SK-N-SH (cell line): ENCODE measurements around the gene ADAMTS13. TPM values are rescaled to one million over a fixed set of nuclear protein-coding genes. Genes with fewer than 3 reads are reported as not detected.

Experiments
- CTCF ChIA-PET: fragments of 300-600, 350-600 bp; formaldehyde crosslinking; extraction: SDS; loops from one replicate; lab custom pipeline; 2021; lab: Yijun Ruan, JAX
- POLR2A ChIA-PET: fragments of 350-600 bp; sonication (Branson Sonifier 250); formaldehyde crosslinking; extraction: SDS; loops from one replicate; lab custom pipeline; 2020; ENCODE audit warnings: antibody characterized with exemption, inconsistent platforms; lab: Yijun Ruan, JAX
- DNase-seq: peaks from one replicate; pipeline ENCODE4 v3.0.0; 2012
- H2AFZ ChIP-seq: fragments of 200-600 bp; sonication (generic); 2 replicates; pipeline ENCODE4 v1.8.1; 2016; ENCODE audit warnings: antibody characterized with exemption, mild to moderate bottlenecking, low read depth
- H3F3A ChIP-seq: fragments of 200-600 bp; sonication (generic); replicated peaks from 2 replicates; pipeline ENCODE3; 2016; ENCODE audit warnings: antibody characterized with exemption, mild to moderate bottlenecking; ENCODE audit not compliant: insufficient read depth
- H3K27ac ChIP-seq, 2 experiments: fragments of 200-500 bp in 1 of 2; fragments of 200-600 bp in 1 of 2; sonication (Bioruptor generic) in 1 of 2; sonication (generic), shearing (Covaris generic) in 1 of 2; 2 replicates each; pipeline versions ENCODE4 v1.5.1 to v1.6.1; 2014 to 2016; ENCODE audit warnings: low read depth in 2 of 2, inconsistent platforms in 1 of 2, low read length in 1 of 2, mild to moderate bottlenecking in 1 of 2, mixed read lengths in 1 of 2
- H3K27me3 ChIP-seq: fragments of 200-600 bp; sonication (generic), shearing (Covaris generic); 2 replicates; pipeline ENCODE4 v1.6.1; 2016; ENCODE audit warnings: mixed run types; ENCODE audit not compliant: insufficient read depth
- H3K36me3 ChIP-seq, 2 experiments: fragments of 200-500 bp in 1 of 2; fragments of 200-600 bp in 1 of 2; sonication (Bioruptor generic) in 1 of 2; sonication (generic) in 1 of 2; replicated peaks in 1 of 2; 2 replicates each; pipeline versions ENCODE3 to v1.5.1; 2014 to 2016; ENCODE audit warnings: low read length in 1 of 2, mild to moderate bottlenecking in 1 of 2; ENCODE audit not compliant: insufficient read depth in 2 of 2, control insufficient read depth in 1 of 2
- H3K4me1 ChIP-seq, 2 experiments: fragments of 200-500 bp in 1 of 2; fragments of 200-600 bp in 1 of 2; sonication (Bioruptor generic) in 1 of 2; sonication (generic), shearing (Covaris generic) in 1 of 2; 2 replicates each; pipeline versions ENCODE4 v1.5.1 to v1.6.1; 2014 to 2016; ENCODE audit warnings: low read depth in 1 of 2, low read length in 1 of 2, mixed run types in 1 of 2; ENCODE audit not compliant: insufficient read depth in 2 of 2, control insufficient read depth in 1 of 2
- H3K4me2 ChIP-seq: fragments of 200-600 bp; sonication (generic), shearing (Covaris generic); 2 replicates; pipeline ENCODE4 v1.6.1; 2017; ENCODE audit warnings: mixed run types
- H3K4me3 ChIP-seq, 2 experiments: fragments of 200-500 bp in 1 of 2; fragments of 200-600 bp in 1 of 2; sonication (Bioruptor generic) in 1 of 2; sonication (generic), shearing (Covaris generic) in 1 of 2; 2 replicates each; pipeline versions ENCODE4 v1.5.1 to v1.8.1; 2014 to 2016; ENCODE audit warnings: low read depth in 2 of 2, inconsistent platforms in 1 of 2, low read length in 1 of 2, mild to moderate bottlenecking in 1 of 2, mixed read lengths in 1 of 2, moderate library complexity in 1 of 2
- H3K79me2 ChIP-seq: fragments of 200-600 bp; sonication (generic); 2 replicates; pipeline ENCODE4 v1.8.1; 2017; ENCODE audit warnings: mild to moderate bottlenecking; ENCODE audit not compliant: insufficient read depth
- H3K9ac ChIP-seq: fragments of 200-600 bp; sonication (generic); 2 replicates; pipeline ENCODE4 v1.6.1; 2017; ENCODE audit warnings: mixed run types
- H3K9me2 ChIP-seq: fragments of 200-600 bp; sonication (generic); 2 replicates; pipeline ENCODE4 v1.6.1; 2017; ENCODE audit warnings: mixed run types
- H3K9me3 ChIP-seq: fragments of 200-600 bp; sonication (generic); 2 replicates; pipeline ENCODE4 v1.6.1; 2017; ENCODE audit warnings: mixed run types, mild to moderate bottlenecking, moderate library complexity
- H4K20me1 ChIP-seq: fragments of 200-600 bp; sonication (generic); 2 replicates; pipeline ENCODE4 v1.6.1; 2017; ENCODE audit warnings: mild to moderate bottlenecking, mixed run types; ENCODE audit not compliant: insufficient read depth
- CHD2 ChIP-seq: fragments of 150-350 bp; IDR thresholded peaks from 2 replicates; pipeline ENCODE4 v1.6.1; 2018; ENCODE audit warnings: low read length; ENCODE audit not compliant: partially characterized antibody
- FOXM1 ChIP-seq: IDR thresholded peaks from 2 replicates; pipeline ENCODE4 v1.4.0; 2012; ENCODE audit warnings: low read depth, mild to moderate bottlenecking
- JUND ChIP-seq: IDR thresholded peaks from 2 replicates; pipeline ENCODE4 v1.4.0; 2012
- MXI1 ChIP-seq: IDR thresholded peaks from 2 replicates; pipeline ENCODE4 v1.6.1; 2012; ENCODE audit warnings: mild to moderate bottlenecking, low read depth, low read length, improper control_type of control experiment
- NRF1 ChIP-seq: IDR thresholded peaks from 2 replicates; pipeline ENCODE4 v1.6.1; 2012; ENCODE audit warnings: low read depth, mild to moderate bottlenecking, low read length
- POLR2AphosphoS5 ChIP-seq: IDR thresholded peaks from 2 replicates; pipeline ENCODE4 v1.6.1; 2012; ENCODE audit warnings: low read depth, low read length
- RAD21 ChIP-seq: IDR thresholded peaks from 2 replicates; pipeline ENCODE4 v1.6.1; 2012; ENCODE audit warnings: mild to moderate bottlenecking, low read length
- RFX5 ChIP-seq: IDR thresholded peaks from 2 replicates; pipeline ENCODE4 v1.6.1; 2012; ENCODE audit warnings: mild to moderate bottlenecking, improper control_type of control experiment, low read length
- RXRA ChIP-seq: IDR thresholded peaks from 2 replicates; pipeline ENCODE4 v1.4.0; 2012; ENCODE audit warnings: low read depth, mild to moderate bottlenecking, borderline replicate concordance
- SMC3 ChIP-seq: IDR thresholded peaks from 2 replicates; pipeline ENCODE4 v1.6.1; 2012; ENCODE audit warnings: low read depth, low read length, improper control_type of control experiment
- TAF1 ChIP-seq: IDR thresholded peaks from 2 replicates; pipeline ENCODE4 v1.6.1; 2012; ENCODE audit warnings: low read depth, mild to moderate bottlenecking, low read length, moderate library complexity, borderline replicate concordance
- TEAD4 ChIP-seq: IDR thresholded peaks from 2 replicates; pipeline ENCODE4 v1.4.0; 2012; ENCODE audit warnings: mild to moderate bottlenecking, borderline replicate concordance; ENCODE audit not compliant: insufficient read depth
- WGBS: methylation state at CpG from one replicate; pipeline ENCODE4 v1.1.6; 2017; ENCODE audit warnings: low lambda C conversion rate; 5-methylcytosine and 5-hydroxymethylcytosine counted together
- polyA plus RNA-seq, 3 experiments: library from polyadenylated mRNA; depleted of rRNA; stranded (reverse); fragments of >200 nt; gene quantifications; 2 replicates each; pipeline ENCODE4 v1.2.3, GENCODE V29; 2012
- TF ChIP-seq, protein P1 (sequence below): IDR thresholded peaks from 2 replicates; pipeline ENCODE4; 2012
- TF ChIP-seq, protein P2 (sequence below): fragments of 150-350 bp; IDR thresholded peaks from 2 replicates; pipeline ENCODE4 v1.6.1; 2016; ENCODE audit warnings: mild to moderate bottlenecking, low read depth, low read length
- TF ChIP-seq, protein P3 (sequence below): fragments of 150-350 bp; IDR thresholded peaks from 2 replicates; pipeline ENCODE4 v1.6.1; 2017; ENCODE audit warnings: antibody characterized with exemption, low read length, low read depth, borderline replicate concordance
- TF ChIP-seq, protein P4 (sequence below): IDR thresholded peaks from 2 replicates; pipeline ENCODE4 v1.4.0; 2012; ENCODE audit warnings: low read depth, borderline replicate concordance

The ADAMTS13 gene
- polyA plus RNA-seq, 1 of the 3 experiments (the other 2 are of a cell fraction), result 10.6 TPM

DNA sequence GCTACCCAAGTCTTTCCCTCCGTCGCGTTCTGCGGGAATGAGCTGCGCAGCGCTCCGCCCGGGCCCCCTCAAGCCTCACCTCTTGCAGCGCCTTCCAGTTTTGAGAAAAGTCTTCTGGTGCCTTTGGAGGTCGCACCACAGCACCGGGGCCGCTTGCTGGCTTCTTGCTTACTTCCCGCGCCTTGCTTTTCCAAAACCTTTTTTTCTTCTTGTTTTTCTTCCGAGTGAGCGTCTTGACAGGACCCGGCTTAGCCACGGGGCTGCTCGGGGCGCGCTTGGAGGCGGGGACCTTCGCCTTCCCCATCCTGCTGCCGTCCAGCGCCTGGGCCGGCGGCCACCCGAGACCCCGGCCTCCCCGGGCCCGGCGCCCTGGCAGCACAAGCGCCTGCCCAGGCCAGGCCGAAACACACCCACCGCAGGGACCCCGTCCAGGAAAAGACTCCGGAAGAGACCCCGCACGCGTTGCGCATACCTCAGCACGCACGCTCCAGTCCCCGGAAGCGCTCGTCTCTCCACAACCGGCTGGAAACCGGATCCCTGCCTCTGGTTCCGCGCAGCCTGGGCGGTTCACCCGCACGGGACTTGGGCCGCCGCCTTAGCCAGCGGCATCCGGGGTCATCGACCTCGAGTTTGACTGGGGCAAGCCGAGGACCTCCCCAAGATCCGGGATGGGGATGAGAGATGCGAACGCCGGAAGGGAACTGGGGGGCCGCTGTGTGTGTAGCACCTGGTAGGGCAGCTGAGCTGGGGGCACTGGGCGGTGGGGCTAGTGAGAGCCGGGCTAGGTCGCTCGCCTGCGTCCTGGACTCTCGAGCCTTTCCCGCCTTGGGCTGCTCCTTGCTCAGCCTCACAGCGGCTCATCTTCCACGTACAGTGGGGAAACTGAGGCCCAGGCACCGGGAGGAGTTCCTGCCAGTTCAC lies 4.4 kb upstream of the ADAMTS13 start, which contains the start of gene REXO4 (continued):
- TF ChIP-seq, protein P1, sequence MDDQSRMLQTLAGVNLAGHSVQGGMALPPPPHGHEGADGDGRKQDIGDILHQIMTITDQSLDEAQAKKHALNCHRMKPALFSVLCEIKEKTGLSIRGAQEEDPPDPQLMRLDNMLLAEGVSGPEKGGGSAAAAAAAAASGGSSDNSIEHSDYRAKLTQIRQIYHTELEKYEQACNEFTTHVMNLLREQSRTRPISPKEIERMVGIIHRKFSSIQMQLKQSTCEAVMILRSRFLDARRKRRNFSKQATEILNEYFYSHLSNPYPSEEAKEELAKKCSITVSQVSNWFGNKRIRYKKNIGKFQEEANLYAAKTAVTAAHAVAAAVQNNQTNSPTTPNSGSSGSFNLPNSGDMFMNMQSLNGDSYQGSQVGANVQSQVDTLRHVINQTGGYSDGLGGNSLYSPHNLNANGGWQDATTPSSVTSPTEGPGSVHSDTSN, result peak; percentile 34
- TF ChIP-seq, protein P2, sequence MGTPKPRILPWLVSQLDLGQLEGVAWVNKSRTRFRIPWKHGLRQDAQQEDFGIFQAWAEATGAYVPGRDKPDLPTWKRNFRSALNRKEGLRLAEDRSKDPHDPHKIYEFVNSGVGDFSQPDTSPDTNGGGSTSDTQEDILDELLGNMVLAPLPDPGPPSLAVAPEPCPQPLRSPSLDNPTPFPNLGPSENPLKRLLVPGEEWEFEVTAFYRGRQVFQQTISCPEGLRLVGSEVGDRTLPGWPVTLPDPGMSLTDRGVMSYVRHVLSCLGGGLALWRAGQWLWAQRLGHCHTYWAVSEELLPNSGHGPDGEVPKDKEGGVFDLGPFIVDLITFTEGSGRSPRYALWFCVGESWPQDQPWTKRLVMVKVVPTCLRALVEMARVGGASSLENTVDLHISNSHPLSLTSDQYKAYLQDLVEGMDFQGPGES, result 0 out of 2 replicates have a peak, but pooled peaks have one; percentile 17
- no peak for TF ChIP-seq SMC3
- no peak for TF ChIP-seq TEAD4
- peak; percentile 77 for TF ChIP-seq TAF1
- no peak for TF ChIP-seq RFX5
- TF ChIP-seq, protein P3, sequence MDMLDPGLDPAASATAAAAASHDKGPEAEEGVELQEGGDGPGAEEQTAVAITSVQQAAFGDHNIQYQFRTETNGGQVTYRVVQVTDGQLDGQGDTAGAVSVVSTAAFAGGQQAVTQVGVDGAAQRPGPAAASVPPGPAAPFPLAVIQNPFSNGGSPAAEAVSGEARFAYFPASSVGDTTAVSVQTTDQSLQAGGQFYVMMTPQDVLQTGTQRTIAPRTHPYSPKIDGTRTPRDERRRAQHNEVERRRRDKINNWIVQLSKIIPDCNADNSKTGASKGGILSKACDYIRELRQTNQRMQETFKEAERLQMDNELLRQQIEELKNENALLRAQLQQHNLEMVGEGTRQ, result no peak
- peak; percentile 81 for TF ChIP-seq RXRA
- peak; percentile 91 for TF ChIP-seq MXI1
- TF ChIP-seq JUND, result no peak
- peak; percentile 58; the same call in 1 of the 2 replicates for TF ChIP-seq POLR2AphosphoS5

GRCh38 chr9:133419005-133419404 lies 3.2 kb upstream of the ADAMTS13 start:
- CTCF ChIA-PET, result no interaction called here
- Histone ChIP-seq H3K27me3 (no peaks in the 10 kb centered on the region), H3F3A (no peaks in the 10 kb centered on the region), H3K27ac (no peak overlapping the region), H3K9me2 (no peaks in the 10 kb centered on the region), H4K20me1 (0 out of 2 replicates have a peak, but pooled peaks cover 5% of the 10 kb centered on the region), H3K9me3 (no peaks in the 10 kb centered on the region), H3K4me2 (peak overlapping the region; percentile 89), H2AFZ (no peak overlapping the region; the same call in 1 of the 2 replicates), H3K9ac (peak overlapping the region; percentile 77; the same call in 1 of the 2 replicates), H3K4me1 (peaks cover 4 to 10% of the 10 kb centered on the region in 2 experiments; a peak in 2 of 4 replicates), H3K36me3 (peaks cover 5 to 17% of the 10 kb centered on the region in 2 experiments), H3K79me2 (peaks cover 37% of the 10 kb centered on the region), H3K4me3 (peak overlapping the region; percentile 86 to 94)
- no peak for DNase-seq
- TF ChIP-seq, protein P2, result no peak
- TF ChIP-seq RXRA (no peak), MXI1 (no peak), NRF1 (no peak), FOXM1 (no peak), CHD2 (no peak), RAD21 (no peak), TEAD4 (no peak)
- TF ChIP-seq, protein P4, sequence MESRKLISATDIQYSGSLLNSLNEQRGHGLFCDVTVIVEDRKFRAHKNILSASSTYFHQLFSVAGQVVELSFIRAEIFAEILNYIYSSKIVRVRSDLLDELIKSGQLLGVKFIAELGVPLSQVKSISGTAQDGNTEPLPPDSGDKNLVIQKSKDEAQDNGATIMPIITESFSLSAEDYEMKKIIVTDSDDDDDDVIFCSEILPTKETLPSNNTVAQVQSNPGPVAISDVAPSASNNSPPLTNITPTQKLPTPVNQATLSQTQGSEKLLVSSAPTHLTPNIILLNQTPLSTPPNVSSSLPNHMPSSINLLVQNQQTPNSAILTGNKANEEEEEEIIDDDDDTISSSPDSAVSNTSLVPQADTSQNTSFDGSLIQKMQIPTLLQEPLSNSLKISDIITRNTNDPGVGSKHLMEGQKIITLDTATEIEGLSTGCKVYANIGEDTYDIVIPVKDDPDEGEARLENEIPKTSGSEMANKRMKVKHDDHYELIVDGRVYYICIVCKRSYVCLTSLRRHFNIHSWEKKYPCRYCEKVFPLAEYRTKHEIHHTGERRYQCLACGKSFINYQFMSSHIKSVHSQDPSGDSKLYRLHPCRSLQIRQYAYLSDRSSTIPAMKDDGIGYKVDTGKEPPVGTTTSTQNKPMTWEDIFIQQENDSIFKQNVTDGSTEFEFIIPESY, result no peak
- 77% methylated on average over 13 of the region's 13 CpGs for WGBS
- POLR2A ChIA-PET, result interaction anchor here (0.9 kb wide), 1 partner anchor 41 kb away, joined by 3 read pairs; the partner anchor contains the start of gene CACFD1
